Measurements from ENCODE around the gene CACNB4. TPM values are rescaled to one million over a fixed set of nuclear protein-coding genes. Genes with fewer than 3 reads are reported as not detected.

Gene CACNB4
- total RNA-seq, 4 donors from 2014 or later = 2.3 to 5.8 (median 2.8) TPM

- TF ChIP-seq CTCF (IDR thresholded peaks at IDR 0.05; ENCODE audit: low read depth) = no peak
Measured at GRCh38 chr2:151987484-151987883, 111.4 kb downstream of the CACNB4 start.

- TF ChIP-seq CTCF (IDR thresholded peaks at IDR 0.05; ENCODE audit: low read depth) = no peak
Measured at GRCh38 chr2:151984424-151985083, 114.3 kb downstream of the CACNB4 start.

GRCh38 chr2:151983221-151983620 lies 115.6 kb downstream of the CACNB4 start:
- no peak for TF ChIP-seq CTCF (IDR thresholded peaks at IDR 0.05; ENCODE audit: low read depth)

- no peak for TF ChIP-seq CTCF (IDR thresholded peaks at IDR 0.05; ENCODE audit: low read depth)
Measured at GRCh38 chr2:151981886-151982285, 117.0 kb downstream of the CACNB4 start.

- no peak for TF ChIP-seq CTCF (IDR thresholded peaks at IDR 0.05; ENCODE audit: low read depth)
Measured at GRCh38 chr2:151979694-151980093, 119.2 kb downstream of the CACNB4 start.

GRCh38 chr2:151978709-151979108 lies 120.1 kb downstream of the CACNB4 start:
- TF ChIP-seq CTCF (IDR thresholded peaks at IDR 0.05; ENCODE audit: low read depth) = no peak

GRCh38 chr2:151977631-151978030 lies 121.2 kb downstream of the CACNB4 start:
- no peak for TF ChIP-seq CTCF (IDR thresholded peaks at IDR 0.05; ENCODE audit: low read depth)

All from subcutaneous adipose tissue (tissue), 4 donors.